HepG2 (cell line): ENCODE data around the gene SLC8A2. TPM values are rescaled to one million over a fixed set of nuclear protein-coding genes. Genes with fewer than 3 reads are reported as not detected.

Experiments
- ATF2 ChIP-seq: sonication (generic); formaldehyde crosslinking; IDR thresholded peaks from 2 replicates; pipeline ENCODE4 v1.4.0; 2020; ENCODE audit warnings: missing genetic modification reagents
- GABPB1 ChIP-seq: IDR thresholded peaks from 2 replicates; pipeline ENCODE4 v1.6.1; 2016; ENCODE audit warnings: mild to moderate bottlenecking, missing genetic modification reagents, moderate library complexity, missing compliant biosample characterization
- HOXA9 ChIP-seq: sonication (generic); formaldehyde crosslinking; IDR thresholded peaks from 2 replicates; pipeline ENCODE4 v1.8.1; 2022; ENCODE audit warnings: missing genetic modification reagents, mild to moderate bottlenecking, moderate library complexity, borderline replicate concordance
- ISL2 ChIP-seq: sonication (generic); formaldehyde crosslinking; IDR thresholded peaks from 2 replicates; pipeline ENCODE4 v1.5.0; 2020; ENCODE audit warnings: missing genetic modification reagents
- MTF2 ChIP-seq: sonication (generic); formaldehyde crosslinking; IDR thresholded peaks from 2 replicates; pipeline ENCODE4 v1.5.0; 2020; ENCODE audit warnings: missing genetic modification reagents, borderline replicate concordance
- MYC ChIP-seq: sonication (generic); formaldehyde crosslinking; IDR thresholded peaks from 2 replicates; pipeline ENCODE4 v1.9.0; 2021; ENCODE audit warnings: missing genetic modification reagents, borderline replicate concordance
- PPARG ChIP-seq: conservative IDR thresholded peaks from 2 replicates; pipeline ENCODE4 v1.6.1; 2016; ENCODE audit warnings: missing biosample characterization, missing genetic modification reagents
- REXO4 ChIP-seq: sonication (generic); formaldehyde crosslinking; IDR thresholded peaks from 2 replicates; pipeline ENCODE4 v1.8.0; 2022; ENCODE audit warnings: missing genetic modification reagents, mild to moderate bottlenecking, borderline replicate concordance
- ZEB1 ChIP-seq: IDR thresholded peaks from 2 replicates; pipeline ENCODE4 v1.6.1; 2012; ENCODE audit warnings: mild to moderate bottlenecking, low read depth, inconsistent platforms; ENCODE audit not compliant: insufficient replicate concordance
- ZFP36L1 ChIP-seq: sonication (generic); formaldehyde crosslinking; IDR thresholded peaks from 2 replicates; pipeline ENCODE4 v1.8.0; 2022; ENCODE audit warnings: mild to moderate bottlenecking, missing genetic modification reagents, moderate library complexity
- ZGPAT ChIP-seq: IDR thresholded peaks from 2 replicates; pipeline ENCODE4 v1.6.1; 2016; ENCODE audit warnings: mild to moderate bottlenecking
- ZNF124 ChIP-seq: sonication (generic); formaldehyde crosslinking; IDR thresholded peaks from 2 replicates; pipeline ENCODE4 v1.4.0; 2020; ENCODE audit warnings: missing genetic modification reagents
- ZNF207 ChIP-seq: fragments of 450-650 bp; IDR thresholded peaks from 2 replicates; pipeline ENCODE4 v1.6.1; 2016; ENCODE audit warnings: antibody characterized with exemption, borderline replicate concordance
- ZNF256 ChIP-seq: sonication (generic); formaldehyde crosslinking; conservative IDR thresholded peaks from 2 replicates; pipeline ENCODE4 v1.4.0; 2020; ENCODE audit warnings: missing genetic modification reagents
- ZNF432 ChIP-seq: sonication (generic); formaldehyde crosslinking; IDR thresholded peaks from 2 replicates; pipeline ENCODE4 v1.5.0; 2020; ENCODE audit warnings: missing genetic modification reagents, mild to moderate bottlenecking, borderline replicate concordance
- ZNF557 ChIP-seq: sonication (generic); formaldehyde crosslinking; IDR thresholded peaks from 2 replicates; pipeline ENCODE4 v1.4.0; 2020; ENCODE audit warnings: missing genetic modification reagents
- ZNF703 ChIP-seq: sonication (generic); formaldehyde crosslinking; IDR thresholded peaks from 2 replicates; pipeline ENCODE4 v1.5.1; 2020; ENCODE audit warnings: missing genetic modification reagents, mild to moderate bottlenecking, moderate library complexity, borderline replicate concordance
- ZNF749 ChIP-seq: sonication (generic); formaldehyde crosslinking; IDR thresholded peaks from 2 replicates; pipeline ENCODE4 v1.8.0; 2022; ENCODE audit warnings: mild to moderate bottlenecking, missing genetic modification reagents, moderate library complexity, borderline replicate concordance
- ZNF891 ChIP-seq: sonication (generic); formaldehyde crosslinking; IDR thresholded peaks from 2 replicates; pipeline ENCODE4 v1.5.0; 2020; ENCODE audit warnings: mild to moderate bottlenecking, missing genetic modification reagents
- ZSCAN31 ChIP-seq: sonication (generic); formaldehyde crosslinking; IDR thresholded peaks from 2 replicates; pipeline ENCODE4 v1.5.0; 2020; ENCODE audit warnings: low read depth, mild to moderate bottlenecking, missing genetic modification reagents
- polyA plus RNA-seq, 8 experiments: library from polyadenylated mRNA; depleted of rRNA in 3 of 8; stranded (reverse) in 7 of 8; unstranded in 1 of 8; fragments of >200 nt; fragmentation: Illumina TruSeq in 4 of 8; extraction: Trizol in 4 of 8; gene quantifications; 2 replicates each; pipeline versions ENCODE4 v1.2.1 to v1.2.3, GENCODE V29; 2011 to 2016; ENCODE audit warnings: low read depth in 4 of 8, missing spikeins in 1 of 8, mixed read lengths in 1 of 8; ENCODE audit not compliant: insufficient read depth in 1 of 8
- total RNA-seq, 5 experiments: library from RNA; depleted of rRNA; stranded (reverse); fragments of >200 nt; fragmentation: Illumina TruSeq; extraction: Trizol; gene quantifications; 2 replicates each; pipeline ENCODE4 v1.2.3, GENCODE V29; 2016; ENCODE audit warnings: low read depth in 1 of 5
- TF ChIP-seq, protein P1 (sequence below): sonication (generic); formaldehyde crosslinking; IDR thresholded peaks from 2 replicates; pipeline ENCODE4 v1.4.0; 2020; ENCODE audit warnings: missing genetic modification reagents, borderline replicate concordance
- TF ChIP-seq, protein P2 (sequence below): sonication (generic); formaldehyde crosslinking; IDR thresholded peaks from 2 replicates; pipeline ENCODE4 v1.4.0; 2020; ENCODE audit warnings: missing genetic modification reagents

The SLC8A2 gene
- total and polyA plus RNA-seq, 2 of the 13 experiments (the other 11 are each of a cell fraction or from before 2014, with no cell fraction given): 0.02 TPM; not detected in 1

GRCh38 chr19:47430041-47430802, 41.5 kb downstream of the SLC8A2 start (continued):
- peak; percentile 65; the same call in 1 of the 2 replicates for TF ChIP-seq GABPB1
- no peak for TF ChIP-seq ZSCAN31 (CRISPR knock-in tag)
- 0 out of 2 replicates have a peak, but pooled peaks have one; percentile 19 for TF ChIP-seq ZNF557 (CRISPR knock-in tag)
- peak; percentile 91 for TF ChIP-seq MTF2 (CRISPR knock-in tag)
- peak; percentile 62; the same call in 1 of the 2 replicates for TF ChIP-seq ZGPAT (CRISPR knock-in tag)
- no peak for TF ChIP-seq ZNF703 (CRISPR knock-in tag)
- TF ChIP-seq ZNF432 (CRISPR knock-in tag): no peak
- no peak for TF ChIP-seq ZEB1
- TF ChIP-seq, protein P1, sequence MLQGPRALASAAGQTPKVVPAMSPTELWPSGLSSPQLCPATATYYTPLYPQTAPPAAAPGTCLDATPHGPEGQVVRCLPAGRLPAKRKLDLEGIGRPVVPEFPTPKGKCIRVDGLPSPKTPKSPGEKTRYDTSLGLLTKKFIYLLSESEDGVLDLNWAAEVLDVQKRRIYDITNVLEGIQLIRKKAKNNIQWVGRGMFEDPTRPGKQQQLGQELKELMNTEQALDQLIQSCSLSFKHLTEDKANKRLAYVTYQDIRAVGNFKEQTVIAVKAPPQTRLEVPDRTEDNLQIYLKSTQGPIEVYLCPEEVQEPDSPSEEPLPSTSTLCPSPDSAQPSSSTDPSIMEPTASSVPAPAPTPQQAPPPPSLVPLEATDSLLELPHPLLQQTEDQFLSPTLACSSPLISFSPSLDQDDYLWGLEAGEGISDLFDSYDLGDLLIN: no peak
- TF ChIP-seq ZNF256 (CRISPR knock-in tag): no peak
- TF ChIP-seq HOXA9: no peak
- TF ChIP-seq MYC: peak; percentile 74
- TF ChIP-seq ATF2: 0 out of 2 replicates have a peak, but pooled peaks have one; percentile 16
- TF ChIP-seq ZNF891 (CRISPR knock-in tag): peak; percentile 37; the same call in 1 of the 2 replicates
- TF ChIP-seq ZNF749 (CRISPR knock-in tag): no peak
- TF ChIP-seq REXO4 (CRISPR knock-in tag): no peak
- TF ChIP-seq, protein P2, sequence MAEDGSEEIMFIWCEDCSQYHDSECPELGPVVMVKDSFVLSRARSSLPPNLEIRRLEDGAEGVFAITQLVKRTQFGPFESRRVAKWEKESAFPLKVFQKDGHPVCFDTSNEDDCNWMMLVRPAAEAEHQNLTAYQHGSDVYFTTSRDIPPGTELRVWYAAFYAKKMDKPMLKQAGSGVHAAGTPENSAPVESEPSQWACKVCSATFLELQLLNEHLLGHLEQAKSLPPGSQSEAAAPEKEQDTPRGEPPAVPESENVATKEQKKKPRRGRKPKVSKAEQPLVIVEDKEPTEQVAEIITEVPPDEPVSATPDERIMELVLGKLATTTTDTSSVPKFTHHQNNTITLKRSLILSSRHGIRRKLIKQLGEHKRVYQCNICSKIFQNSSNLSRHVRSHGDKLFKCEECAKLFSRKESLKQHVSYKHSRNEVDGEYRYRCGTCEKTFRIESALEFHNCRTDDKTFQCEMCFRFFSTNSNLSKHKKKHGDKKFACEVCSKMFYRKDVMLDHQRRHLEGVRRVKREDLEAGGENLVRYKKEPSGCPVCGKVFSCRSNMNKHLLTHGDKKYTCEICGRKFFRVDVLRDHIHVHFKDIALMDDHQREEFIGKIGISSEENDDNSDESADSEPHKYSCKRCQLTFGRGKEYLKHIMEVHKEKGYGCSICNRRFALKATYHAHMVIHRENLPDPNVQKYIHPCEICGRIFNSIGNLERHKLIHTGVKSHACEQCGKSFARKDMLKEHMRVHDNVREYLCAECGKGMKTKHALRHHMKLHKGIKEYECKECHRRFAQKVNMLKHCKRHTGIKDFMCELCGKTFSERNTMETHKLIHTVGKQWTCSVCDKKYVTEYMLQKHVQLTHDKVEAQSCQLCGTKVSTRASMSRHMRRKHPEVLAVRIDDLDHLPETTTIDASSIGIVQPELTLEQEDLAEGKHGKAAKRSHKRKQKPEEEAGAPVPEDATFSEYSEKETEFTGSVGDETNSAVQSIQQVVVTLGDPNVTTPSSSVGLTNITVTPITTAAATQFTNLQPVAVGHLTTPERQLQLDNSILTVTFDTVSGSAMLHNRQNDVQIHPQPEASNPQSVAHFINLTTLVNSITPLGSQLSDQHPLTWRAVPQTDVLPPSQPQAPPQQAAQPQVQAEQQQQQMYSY (CRISPR knock-in tag): no peak
- TF ChIP-seq ISL2 (CRISPR knock-in tag): no peak
- no peak for TF ChIP-seq ZNF207
- no peak for TF ChIP-seq PPARG (CRISPR knock-in tag)
- no peak for TF ChIP-seq ZFP36L1 (CRISPR knock-in tag)
- no peak for TF ChIP-seq ZNF124
